GM18526 (cell line): ENCODE measurements around the gene PIAS2.

ENCODE experiments used
- POLR2A ChIP-seq: IDR thresholded peaks from 3 replicates; pipeline ENCODE4 v1.6.1; 2011; ENCODE audit not compliant: insufficient read length; ENCODE audit errors: extremely low read depth

Gene PIAS2

GRCh38 chr18:46756025-46756558 is 161.2 kb downstream of the PIAS2 start:
- no peak for TF ChIP-seq POLR2A

GRCh38 chr18:46755315-46756024 is 161.8 kb downstream of the PIAS2 start:
- no peak for TF ChIP-seq POLR2A

DNA sequence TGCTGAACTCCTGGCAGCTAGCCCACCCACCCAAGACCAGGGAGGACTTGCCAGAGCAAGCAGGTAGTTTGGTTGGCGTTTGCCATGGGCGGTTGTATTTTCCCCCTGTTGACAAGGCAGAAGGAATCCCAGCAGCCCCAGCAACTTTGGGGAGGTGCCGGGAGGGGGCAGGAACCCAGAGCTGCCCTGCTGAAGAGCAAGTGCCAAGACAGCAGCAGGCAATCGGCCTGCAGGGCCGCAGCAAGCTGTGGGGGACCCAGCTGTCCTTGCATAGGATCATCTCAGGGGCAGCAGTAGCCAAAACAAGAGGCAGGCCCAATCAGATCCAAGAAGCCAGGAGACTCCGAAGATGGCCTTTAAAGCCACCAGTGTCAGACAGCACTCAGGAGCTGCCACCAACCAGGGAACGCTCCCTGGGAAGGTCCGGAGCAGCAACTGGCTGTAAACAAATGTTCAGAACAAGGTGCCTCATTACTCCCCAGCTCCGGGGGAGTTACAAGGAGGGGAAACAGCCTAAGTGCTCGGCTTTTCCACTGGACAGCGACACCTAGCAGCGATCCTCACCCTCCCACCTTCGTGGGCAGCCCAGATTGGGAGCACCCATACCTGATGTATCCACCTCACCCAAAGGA is 162.5 kb downstream of the PIAS2 start:
- TF ChIP-seq POLR2A = no peak

DNA sequence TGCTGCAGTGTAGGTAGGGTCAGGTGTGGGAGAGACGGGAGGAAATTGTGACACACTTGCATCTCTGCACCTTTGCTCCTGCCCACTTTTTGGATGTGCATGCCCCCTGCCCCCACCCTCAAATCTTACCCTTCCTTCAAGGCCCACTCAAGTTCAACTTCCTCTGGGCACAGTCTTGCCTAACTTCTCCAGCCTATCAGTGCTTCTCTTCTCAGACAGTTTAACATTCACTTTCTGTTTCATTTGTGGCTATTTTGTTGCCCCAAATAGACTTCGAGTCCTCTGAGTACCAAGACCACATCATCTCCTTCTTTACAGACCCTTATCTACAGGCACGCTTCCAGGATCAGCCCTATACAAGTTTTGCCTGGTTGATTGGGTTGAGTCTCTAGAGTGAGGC is 163.1 kb downstream of the PIAS2 start:
- TF ChIP-seq POLR2A = no peak
